Neural crest cell (in vitro differentiated cells): Measurements from ENCODE around the gene PCBP3. TPM values are rescaled to one million over a fixed set of nuclear protein-coding genes. Genes with fewer than 3 reads are reported as not detected.
"Not testable (repeated sequence)": the region's sequence is repeated elsewhere in the genome, so short reads cannot be mapped to it uniquely, and the experiment has no call there.

Source experiments
- DNase-seq: peaks from one replicate; pipeline ENCODE4 v3.0.0; 2021; ENCODE audit warnings: low read depth, mixed read lengths, low spot score
- H3K27ac Mint-ChIP-seq: one replicate; pipeline ENCODE4 v1.8.0; 2021; ENCODE audit warnings: mild to moderate bottlenecking, mixed read lengths; ENCODE audit not compliant: unreplicated experiment
- H3K27me3 Mint-ChIP-seq: 2 replicates; pipeline ENCODE4 v1.8.0; 2021; ENCODE audit warnings: low read depth, mild to moderate bottlenecking, mixed read lengths
- H3K36me3 Mint-ChIP-seq: 2 replicates; pipeline ENCODE4 v1.8.0; 2021; ENCODE audit warnings: low read depth, mild to moderate bottlenecking, mixed read lengths
- H3K4me1 Mint-ChIP-seq: 2 replicates; pipeline ENCODE4 v1.8.0; 2021; ENCODE audit warnings: mixed read lengths
- H3K4me3 Mint-ChIP-seq: one replicate; pipeline ENCODE4 v1.8.0; 2021; ENCODE audit warnings: mild to moderate bottlenecking, mixed read lengths
- H3K9me3 Mint-ChIP-seq: 2 replicates; pipeline ENCODE4 v1.8.0; 2021; ENCODE audit warnings: mixed read lengths
- CTCF ChIP-seq: fragments of 200-600 bp; sonication (generic); conservative IDR thresholded peaks from 2 replicates; pipeline ENCODE4 v1.5.0; 2021; ENCODE audit warnings: antibody characterized with exemption, mild to moderate bottlenecking
- total RNA-seq: library from RNA; stranded (reverse); gene quantifications from 2 replicates; pipeline ENCODE4 v1.2.1, GENCODE V29; 2021

The PCBP3 gene
- total RNA-seq, 1 donor from 2014 or later: 5.1 TPM

DNA sequence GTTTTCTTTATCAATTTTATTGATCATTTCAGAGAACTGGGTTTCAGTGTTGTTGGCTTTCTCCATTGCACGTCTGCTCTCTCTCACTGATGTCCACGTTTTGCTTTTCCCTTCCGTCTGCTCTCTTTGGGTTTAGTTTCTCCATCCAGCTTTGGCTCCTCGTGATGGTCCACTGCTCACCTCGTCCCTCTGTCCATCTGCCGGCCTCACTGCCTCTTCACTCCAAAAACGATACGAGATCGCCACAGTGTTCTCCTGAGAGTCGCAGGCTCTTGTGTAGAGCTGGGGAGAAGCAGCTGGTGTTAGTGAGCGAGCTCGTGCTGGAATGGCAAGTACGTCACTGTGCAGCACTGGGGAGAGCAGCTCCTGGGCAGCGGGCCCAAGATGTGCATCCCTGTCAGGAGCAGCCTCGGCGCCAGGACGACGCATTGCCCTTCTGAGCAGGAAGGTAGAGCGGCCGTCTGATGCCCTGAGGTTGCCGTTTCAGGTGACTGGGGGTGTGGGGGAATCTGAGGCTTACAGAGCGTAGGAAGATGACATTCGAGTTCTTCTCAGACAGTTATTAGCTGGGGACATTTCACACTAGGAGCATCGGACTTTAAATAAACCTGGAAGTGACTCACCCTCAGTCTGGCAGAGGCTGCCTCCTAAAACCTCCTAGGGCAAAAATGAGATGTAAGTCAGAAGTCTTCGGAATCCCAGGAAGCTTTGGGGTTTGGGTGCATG lies 31.4 kb upstream of the PCBP3 start:
- Mint-ChIP-seq H3K36me3 (no peaks in the 10 kb centered on the region), H3K4me1 (no peaks in the 10 kb centered on the region), H3K27me3 (peaks cover 42% of the 10 kb centered on the region), H3K27ac (no peak overlapping the region), H3K9me3 (no peaks in the 10 kb centered on the region), H3K4me3 (no peak overlapping the region)
- no peak for DNase-seq
- TF ChIP-seq CTCF: no peak

DNA sequence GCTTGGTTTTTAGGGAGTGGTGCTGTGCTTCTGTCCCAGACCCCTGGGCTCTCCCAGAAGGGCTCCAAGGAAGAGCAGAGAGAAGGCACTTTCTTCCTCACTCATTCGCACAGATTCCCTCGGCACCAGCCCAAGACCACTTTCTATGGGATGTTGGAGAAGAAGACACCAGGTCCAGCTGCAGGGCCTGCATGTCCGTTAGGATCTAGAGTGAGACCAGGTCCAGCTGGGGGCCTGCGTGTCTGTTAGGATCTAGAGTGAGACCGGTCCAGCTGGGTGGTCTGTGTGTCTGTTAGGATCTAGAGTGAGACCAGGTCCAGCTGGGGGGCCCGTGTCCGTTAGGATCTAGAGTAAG lies 30.9 kb upstream of the PCBP3 start:
- peaks cover 38% of the 10 kb centered on the region for H3K27me3 Mint-ChIP-seq
- H3K36me3 Mint-ChIP-seq, DNase-seq: not testable (repeated sequence)

DNA sequence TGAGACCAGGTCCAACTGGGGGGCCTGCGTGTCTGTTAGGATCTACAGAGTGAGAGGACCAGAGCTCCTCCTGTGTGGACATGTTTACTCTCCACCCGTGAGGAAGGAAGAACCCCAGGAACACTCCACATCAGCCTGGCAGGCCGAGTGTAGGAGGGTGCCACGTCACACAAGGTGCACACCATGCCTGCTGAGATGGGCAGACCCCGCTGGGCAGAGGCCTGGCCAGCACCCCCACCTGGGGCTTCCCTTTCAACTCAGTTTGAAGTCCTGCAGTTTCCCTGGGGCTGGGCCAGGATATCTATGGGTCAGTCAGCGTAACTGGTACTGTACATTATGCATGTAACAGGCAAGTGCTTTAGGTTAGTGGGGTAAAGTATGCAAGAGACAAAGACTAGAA lies 30.1 kb upstream of the PCBP3 start:
- no peak overlapping the region for H3K27ac Mint-ChIP-seq
- no peak for DNase-seq
- H3K27me3 Mint-ChIP-seq: peaks cover 31% of the 10 kb centered on the region
- TF ChIP-seq CTCF: no peak
- no peaks in the 10 kb centered on the region for H3K4me1 Mint-ChIP-seq
- no peak overlapping the region for H3K4me3 Mint-ChIP-seq
- H3K9me3 Mint-ChIP-seq: no peaks in the 10 kb centered on the region
- H3K36me3 Mint-ChIP-seq: no peaks in the 10 kb centered on the region

More for the DNA sequence above, 30.9 kb upstream of the PCBP3 start:
- not testable (repeated sequence) for H3K27ac Mint-ChIP-seq, H3K4me3 Mint-ChIP-seq, H3K9me3 Mint-ChIP-seq, H3K4me1 Mint-ChIP-seq

- no peak overlapping the region for H3K27ac Mint-ChIP-seq
These were observed 29.6 kb upstream of the PCBP3 start for GRCh38 chr21:45613881-45614280.

GRCh38 chr21:45615145-45615711 lies 28.3 kb upstream of the PCBP3 start:
- peaks cover 23% of the 10 kb centered on the region for H3K27me3 Mint-ChIP-seq
- DNase-seq: no peak
- no peak overlapping the region for H3K4me3 Mint-ChIP-seq
- peaks cover 3% of the 10 kb centered on the region for H3K4me1 Mint-ChIP-seq
- no peaks in the 10 kb centered on the region for H3K9me3 Mint-ChIP-seq
- H3K27ac Mint-ChIP-seq: no peak overlapping the region
- no peaks in the 10 kb centered on the region for H3K36me3 Mint-ChIP-seq
- TF ChIP-seq CTCF: no peak

More at GRCh38 chr21:45613881-45614280, 29.6 kb upstream of the PCBP3 start:
- H3K36me3 Mint-ChIP-seq: no peaks in the 10 kb centered on the region
- peaks cover 26% of the 10 kb centered on the region for H3K27me3 Mint-ChIP-seq
- no peak for TF ChIP-seq CTCF
- no peaks in the 10 kb centered on the region for H3K4me1 Mint-ChIP-seq
- DNase-seq: no peak
- H3K4me3 Mint-ChIP-seq: no peak overlapping the region
- no peaks in the 10 kb centered on the region for H3K9me3 Mint-ChIP-seq
